HTR-8/SVneo (cell line): ENCODE data around the gene IL22RA1.

ENCODE experiments used
- DNase-seq: peaks from one replicate; pipeline ENCODE4 v3.0.0; 2011; ENCODE audit warnings: low spot score, mixed read lengths; ENCODE audit not compliant: insufficient read length
- FAIRE-seq: peaks from 2 replicates; lab custom pipeline; 2011; peaks lifted over from hg19 to GRCh38; lab: Jason Lieb, UNC

Gene IL22RA1, protein sequence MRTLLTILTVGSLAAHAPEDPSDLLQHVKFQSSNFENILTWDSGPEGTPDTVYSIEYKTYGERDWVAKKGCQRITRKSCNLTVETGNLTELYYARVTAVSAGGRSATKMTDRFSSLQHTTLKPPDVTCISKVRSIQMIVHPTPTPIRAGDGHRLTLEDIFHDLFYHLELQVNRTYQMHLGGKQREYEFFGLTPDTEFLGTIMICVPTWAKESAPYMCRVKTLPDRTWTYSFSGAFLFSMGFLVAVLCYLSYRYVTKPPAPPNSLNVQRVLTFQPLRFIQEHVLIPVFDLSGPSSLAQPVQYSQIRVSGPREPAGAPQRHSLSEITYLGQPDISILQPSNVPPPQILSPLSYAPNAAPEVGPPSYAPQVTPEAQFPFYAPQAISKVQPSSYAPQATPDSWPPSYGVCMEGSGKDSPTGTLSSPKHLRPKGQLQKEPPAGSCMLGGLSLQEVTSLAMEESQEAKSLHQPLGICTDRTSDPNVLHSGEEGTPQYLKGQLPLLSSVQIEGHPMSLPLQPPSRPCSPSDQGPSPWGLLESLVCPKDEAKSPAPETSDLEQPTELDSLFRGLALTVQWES

DNA sequence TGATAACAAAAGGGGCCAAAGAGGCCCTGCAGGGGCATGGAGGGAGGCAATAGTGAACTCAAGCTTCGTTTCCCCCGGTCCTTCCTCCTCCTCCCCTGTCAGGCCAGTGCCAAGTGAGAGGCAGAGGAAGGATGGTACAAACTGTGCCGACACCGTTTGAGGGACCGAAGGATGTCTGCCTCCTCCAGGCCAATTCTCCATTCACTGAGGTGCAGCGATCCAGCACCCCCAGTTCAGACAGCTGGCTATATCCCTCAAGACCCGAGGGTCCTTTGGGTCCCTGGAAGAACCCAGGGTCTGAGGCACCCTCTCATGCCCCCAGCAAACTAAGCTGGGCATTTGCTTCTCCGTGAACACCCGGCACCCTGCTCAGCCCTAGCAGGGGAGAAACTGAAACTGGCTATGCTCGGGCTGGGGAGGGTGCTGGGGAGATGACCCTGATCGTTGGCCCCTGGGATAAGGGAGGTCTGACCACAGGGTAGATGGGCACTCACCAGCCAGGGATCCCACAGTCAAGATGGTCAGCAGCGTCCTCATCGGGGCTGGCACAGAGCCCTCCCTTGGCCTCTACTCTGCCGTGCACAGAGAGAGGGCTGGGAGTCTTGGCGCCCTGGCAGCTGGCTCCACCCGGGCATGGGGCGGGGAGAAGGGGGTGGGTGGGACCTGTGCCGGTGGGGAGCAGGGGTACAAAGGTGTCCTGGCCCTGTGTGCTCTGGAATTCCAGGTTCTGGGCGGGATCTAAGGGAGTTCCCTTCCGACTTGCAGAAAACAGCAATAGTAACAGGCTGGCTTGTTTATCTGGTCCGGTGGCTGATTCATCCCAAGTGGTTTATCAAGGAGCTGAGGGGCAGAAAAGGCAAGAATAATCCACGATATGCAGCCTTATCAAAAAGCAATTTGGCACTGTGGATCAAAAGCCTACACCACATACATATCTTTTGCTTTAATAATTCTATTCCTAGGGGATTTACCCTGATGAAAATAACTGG is at the start of gene IL22RA1:
Gene IL22RA1, minus strand, starts transcription at position 595 of the 989 bp plus-strand sequence. Its CDS starts 58 bp downstream, at position 537.
- DNase-seq: no peak
- FAIRE-seq: no peak

DNA sequence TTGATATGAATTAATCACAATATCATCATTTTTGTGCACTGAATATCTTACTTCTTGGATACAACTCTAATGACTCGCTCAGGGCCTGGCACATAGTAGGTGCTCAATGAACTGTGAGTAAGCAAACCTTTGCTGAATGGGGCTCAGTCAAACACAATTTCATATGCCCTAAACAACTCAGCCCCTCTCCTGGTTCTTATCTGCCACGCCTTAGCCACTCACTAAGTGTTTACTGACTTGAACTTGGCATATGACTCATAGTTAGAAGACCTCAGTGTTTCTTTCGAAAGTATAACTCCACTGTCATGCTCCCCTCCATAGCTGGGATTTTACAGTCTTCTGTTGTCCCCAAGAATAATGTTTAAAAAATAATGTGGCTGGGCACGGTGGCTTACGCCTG is 48.9 kb upstream of the IL22RA1 start:
- DNase-seq: no peak

DNA sequence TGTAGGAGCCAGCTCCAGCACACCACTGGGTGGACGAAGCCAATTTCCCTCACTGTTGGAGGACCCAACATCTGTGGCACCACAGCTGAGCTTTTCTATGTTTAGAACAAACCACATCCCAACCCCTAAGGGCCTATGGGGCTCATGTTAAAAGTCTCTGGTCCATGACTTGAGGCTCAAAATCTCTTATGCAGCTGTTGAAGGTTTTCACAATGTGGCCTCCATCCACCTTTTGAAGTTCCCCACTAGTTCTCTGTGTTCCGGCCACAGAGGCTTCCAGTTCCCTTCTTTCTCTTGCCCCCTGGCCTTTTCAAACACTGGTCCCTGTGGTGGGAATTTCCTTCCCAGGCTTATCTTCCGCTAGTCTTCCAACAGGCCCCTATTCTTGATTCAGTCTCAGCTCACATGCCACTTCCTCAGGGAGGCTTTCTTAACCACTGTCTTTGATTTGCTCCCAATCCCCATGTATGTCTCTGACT is 48.1 kb upstream of the IL22RA1 start:
- DNase-seq (no peak), FAIRE-seq (no peak)

More for the DNA sequence above, 48.9 kb upstream of the IL22RA1 start:
- FAIRE-seq: no peak

DNA sequence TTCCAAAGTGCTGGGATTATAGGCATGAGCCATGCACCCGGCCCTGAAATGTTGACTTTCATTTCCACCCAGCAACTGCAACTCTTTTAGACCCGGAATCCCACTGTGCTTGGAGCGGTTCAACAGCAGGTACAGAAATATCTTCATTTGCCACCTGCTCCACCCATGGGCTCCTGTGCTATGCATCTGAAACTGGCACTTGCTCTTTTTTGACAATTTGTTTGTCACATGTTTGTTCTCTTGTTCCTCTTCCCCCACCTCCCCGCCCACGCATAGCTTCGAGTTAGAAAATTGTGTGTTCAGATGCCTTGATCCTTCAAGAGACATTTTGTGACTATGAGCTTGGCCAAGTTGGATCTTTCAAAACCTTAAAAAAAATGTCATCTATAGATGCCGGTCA is 46.6 kb upstream of the IL22RA1 start:
- FAIRE-seq (no peak), DNase-seq (no peak)

DNA sequence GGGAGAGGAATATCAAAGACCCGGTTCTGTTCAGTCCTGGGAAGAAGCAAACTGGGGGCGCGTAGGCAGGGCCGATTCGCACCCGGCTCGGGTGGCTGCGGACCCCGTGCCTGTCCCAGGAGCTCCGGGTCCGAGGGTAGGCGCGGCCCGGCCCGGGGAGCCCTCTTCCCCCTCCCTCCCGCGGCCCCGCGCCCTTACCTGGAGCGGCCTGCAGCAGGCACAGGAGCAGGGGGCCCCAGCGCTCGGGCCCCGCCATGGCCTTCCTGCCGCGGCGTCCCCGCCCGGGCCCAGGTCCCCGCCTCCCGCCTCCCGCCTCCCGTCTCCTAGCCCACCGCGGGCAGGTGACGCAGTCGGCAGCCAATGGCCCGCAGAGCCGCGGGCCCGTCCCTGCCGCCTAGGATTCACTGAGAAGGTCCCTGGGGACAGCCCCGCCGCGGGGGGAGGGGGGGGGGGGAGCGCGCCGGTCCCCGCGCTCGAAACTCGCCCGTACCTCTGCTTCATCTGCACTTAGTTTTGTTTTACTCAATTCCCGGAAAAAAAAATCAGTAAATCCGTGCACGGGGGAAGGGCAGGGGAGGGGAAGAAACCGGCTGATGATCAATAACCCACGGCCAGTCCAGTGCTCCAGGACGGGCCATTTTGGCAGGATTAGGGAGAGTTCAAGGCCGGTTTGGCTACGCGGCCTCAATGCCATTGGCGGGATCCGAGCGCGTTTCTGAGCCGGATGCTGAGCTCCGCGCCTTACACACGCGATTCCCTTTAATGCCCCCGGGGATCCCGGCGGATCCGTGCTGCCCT is 44.3 kb upstream of the IL22RA1 start, which contains the start of gene IFNLR1:
Gene IFNLR1, minus strand, starts transcription at position 297 of the 798 bp plus-strand sequence. Its CDS starts 41 bp downstream, at position 256.
- DNase-seq (peak; percentile 73), FAIRE-seq (no peak)

DNA sequence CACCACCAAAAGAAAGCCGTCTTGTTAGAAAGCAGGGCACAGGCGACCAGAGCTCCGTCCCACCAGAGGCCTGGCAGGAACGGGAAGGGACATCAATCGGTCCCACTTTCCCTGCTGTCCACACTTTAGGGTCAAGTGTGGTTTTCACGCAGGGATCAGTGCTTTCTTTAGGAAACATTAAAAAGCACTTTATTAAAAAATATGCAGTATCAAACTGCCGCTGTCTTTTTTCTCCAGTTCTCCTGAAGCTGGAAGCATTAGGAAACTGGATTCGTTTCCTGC is 43.7 kb upstream of the IL22RA1 start:
- FAIRE-seq (no peak), DNase-seq (no peak)

DNA sequence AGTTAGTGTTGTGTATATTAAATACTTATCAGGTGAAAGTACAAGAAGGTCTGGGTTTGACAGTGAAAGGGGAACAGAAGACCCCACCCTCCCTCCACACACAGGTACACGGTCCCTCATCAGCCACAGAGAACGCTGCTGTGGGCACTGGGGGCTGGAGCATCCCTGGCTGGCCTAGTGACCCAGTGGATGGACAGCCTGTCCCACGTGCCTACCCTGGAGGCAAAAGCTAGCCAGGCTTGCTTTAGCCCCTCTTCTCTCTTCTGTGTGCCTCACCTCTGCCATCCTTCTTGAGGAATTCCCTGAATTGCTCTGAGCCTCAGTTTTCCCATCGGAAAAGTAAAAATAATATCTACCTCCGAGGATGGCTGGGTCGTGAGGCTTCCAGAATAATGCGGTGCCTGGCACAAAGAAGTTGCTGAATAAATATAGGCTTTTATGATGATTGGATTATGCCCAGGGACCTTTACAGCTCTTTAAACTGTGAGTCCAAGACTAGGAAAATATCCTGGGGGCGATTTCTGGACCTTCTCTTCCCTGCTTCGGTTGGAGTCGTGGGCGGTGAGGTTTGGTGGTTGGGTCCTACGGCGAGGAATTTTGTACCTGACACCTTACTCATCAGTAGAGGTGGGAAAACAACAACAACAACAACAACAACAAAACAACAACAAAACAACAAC is 43.2 kb upstream of the IL22RA1 start:
- DNase-seq: no peak
- FAIRE-seq: no peak

DNA sequence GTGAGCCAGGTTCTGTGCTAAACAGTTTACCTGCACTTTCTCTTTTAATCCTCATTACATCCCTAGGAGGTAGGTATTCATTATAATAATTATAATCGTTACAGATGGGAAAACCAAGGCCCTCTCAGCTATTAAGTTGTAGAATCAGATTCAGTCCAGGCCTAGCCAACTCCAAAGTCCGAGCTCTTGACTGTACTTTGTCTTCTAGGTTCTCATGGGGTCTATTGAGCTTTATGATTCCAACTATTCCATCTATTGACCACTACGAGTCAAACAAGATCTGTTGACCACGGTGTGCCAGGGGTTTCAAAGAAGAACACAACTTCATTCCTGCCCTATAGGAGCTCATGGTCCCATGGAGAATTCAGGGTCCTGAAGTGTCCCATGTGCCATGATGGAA is 42.1 kb upstream of the IL22RA1 start:
- FAIRE-seq: no peak
- no peak for DNase-seq

DNA sequence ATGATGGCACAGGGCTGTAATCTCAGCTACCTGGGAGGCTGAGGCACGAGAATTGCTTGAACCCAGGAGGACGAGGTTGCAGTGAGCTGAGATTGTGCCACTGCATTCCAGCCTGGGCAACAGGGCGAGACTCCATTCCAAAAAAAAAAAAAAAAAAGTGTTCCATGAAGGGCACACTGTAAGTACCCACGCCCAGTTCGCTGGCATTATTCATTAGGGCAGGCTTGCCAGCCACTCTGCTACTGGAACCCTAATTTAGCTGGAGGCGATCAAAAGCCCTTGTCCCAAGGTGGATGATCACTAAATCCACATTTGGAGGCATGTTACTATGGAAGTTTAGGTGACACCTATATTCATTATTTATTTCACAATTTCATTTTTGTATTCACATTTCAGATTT is 39.1 kb upstream of the IL22RA1 start:
- DNase-seq: no peak
- no peak for FAIRE-seq

DNA sequence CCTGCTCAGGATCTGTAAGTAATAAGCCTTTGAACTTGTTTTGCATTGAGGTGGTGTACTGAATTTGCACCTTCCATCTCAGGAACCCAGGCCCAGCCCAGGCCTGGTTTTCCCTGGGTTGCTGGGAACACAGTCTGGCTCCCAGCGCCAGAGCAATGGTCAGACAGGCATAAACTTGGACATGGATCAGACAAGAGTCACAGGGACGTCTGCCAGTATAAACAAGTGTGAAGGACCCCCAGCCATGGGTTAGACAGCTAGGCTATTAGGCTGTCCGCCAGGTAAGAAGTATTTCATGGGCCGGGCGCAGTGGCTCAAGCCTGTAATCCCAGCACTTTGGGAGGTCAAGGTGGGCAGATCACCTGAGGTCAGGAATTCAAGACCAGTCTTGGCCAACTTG is 38.7 kb upstream of the IL22RA1 start:
- FAIRE-seq: no peak
- no peak for DNase-seq

DNA sequence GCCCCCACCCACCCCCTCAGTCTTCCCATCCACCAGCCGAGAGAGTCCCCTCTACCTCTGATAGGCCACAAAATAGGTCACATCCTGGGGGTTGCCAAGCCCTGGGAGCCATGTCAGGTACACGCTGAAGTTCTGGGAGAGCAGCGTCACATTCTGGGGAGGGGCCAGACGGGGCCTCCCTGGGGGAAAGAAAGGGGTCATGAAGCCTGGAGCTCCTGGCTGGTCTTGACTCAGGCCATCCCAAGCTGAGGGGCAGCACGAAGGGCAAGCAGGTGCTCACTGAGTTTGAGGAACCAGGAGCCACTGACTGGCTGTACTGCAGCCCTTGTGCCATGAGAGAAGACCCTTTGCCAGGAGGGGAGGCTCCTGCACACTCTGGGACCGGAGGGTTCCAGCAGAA is 37.7 kb upstream of the IL22RA1 start:
- DNase-seq (no peak), FAIRE-seq (no peak)

DNA sequence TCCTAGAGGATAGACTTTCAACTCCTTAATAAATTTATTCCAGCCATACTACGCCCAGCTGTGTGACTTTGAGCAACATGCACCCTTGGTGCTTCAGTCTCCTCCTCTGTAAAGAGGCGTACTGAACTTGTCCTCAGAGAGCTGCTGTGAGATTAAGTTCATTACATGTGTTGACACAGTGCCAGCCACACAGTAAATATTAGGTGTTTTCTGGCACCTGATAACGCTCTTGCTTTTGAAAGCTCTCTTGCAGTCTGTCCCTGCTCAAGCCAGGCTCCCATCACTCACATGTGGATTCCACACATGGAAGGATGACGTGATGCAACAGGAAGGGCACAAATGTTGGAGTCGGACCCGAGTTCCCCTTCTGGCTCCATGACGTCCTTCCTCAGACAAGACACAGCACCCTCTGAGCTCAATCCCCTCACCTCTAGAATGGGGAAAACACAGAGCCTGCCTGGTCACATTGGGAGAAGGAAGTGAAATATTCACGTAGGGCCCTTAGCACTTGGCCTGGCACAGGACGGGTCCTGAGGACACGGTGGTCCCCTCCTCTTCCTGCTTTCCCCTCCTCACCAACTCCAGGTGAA is 36.4 kb upstream of the IL22RA1 start:
- no peak for DNase-seq
- FAIRE-seq: no peak

DNA sequence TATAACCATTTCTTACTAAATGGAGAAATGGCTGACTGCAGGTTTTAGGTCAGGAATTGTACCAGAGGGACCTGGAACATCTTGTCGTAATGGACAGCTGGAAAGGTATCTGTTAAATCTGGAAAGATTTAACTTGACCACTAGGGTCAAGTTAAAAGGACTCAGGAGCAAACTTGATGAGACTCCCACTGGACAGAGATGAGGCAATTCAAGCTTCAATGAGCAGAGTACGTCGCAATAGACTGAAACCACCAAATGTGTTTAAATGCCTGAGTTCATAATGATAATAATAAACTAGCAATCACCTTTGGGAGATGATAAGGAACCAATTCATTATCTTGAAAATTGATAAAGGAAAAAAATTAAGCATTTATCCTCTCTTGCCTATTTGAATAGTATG is 35.5 kb upstream of the IL22RA1 start:
- FAIRE-seq: no peak
- no peak for DNase-seq

DNA sequence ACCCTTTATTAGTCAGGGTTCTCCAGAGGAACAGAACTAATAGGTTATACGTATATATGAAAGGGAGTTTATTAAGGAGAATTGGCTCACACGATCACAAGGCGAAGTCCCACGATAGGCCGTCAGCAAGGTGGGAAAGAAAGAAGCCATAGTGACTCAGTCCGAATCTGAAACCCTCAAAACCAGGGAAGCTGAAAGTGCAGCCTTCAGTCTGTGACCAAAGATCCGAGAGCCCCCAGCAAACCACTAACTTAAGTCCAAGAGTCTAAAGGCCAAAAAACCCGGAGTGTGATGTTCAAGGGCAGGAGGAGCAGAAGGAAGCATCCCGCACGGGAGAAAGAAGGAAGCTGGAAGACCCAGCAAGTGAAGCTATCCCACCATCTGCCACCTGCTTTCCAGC is 34.2 kb upstream of the IL22RA1 start:
- FAIRE-seq: no peak
- no peak for DNase-seq

DNA sequence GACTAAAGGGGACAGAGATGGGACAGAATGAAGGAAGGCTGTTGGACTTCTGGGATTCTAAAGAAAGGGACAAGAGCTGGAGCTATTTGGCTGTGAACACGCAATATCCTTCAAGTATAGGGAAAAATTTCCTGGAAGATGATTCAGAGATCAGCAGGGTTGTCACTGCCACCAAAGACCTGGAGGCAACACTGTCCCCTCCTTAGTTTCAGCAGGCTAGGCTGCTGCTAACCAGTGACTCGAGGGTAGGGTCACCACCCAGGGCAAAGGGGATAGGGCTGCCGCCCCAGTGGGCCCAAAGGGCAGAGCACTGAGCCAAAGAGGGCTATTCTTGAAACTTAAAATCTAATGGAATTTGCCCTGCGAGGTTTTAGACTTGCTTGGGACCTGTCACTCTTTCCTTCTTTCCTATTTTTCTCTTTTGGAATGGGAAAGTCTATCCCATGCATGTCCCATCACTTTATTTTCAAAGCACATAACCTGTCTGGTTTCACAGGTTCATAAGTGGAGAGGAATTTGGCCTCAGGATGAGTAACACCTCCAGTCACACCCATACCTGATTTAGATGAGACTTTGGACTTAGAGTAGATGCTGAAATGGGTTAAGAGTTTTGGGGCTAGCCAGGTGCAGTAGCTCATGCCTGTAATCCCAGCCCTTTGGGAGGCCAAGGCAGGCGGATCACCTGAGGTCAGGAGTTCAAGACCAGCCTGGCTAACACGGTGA is 32.3 kb upstream of the IL22RA1 start:
- no peak for DNase-seq
- FAIRE-seq: no peak

DNA sequence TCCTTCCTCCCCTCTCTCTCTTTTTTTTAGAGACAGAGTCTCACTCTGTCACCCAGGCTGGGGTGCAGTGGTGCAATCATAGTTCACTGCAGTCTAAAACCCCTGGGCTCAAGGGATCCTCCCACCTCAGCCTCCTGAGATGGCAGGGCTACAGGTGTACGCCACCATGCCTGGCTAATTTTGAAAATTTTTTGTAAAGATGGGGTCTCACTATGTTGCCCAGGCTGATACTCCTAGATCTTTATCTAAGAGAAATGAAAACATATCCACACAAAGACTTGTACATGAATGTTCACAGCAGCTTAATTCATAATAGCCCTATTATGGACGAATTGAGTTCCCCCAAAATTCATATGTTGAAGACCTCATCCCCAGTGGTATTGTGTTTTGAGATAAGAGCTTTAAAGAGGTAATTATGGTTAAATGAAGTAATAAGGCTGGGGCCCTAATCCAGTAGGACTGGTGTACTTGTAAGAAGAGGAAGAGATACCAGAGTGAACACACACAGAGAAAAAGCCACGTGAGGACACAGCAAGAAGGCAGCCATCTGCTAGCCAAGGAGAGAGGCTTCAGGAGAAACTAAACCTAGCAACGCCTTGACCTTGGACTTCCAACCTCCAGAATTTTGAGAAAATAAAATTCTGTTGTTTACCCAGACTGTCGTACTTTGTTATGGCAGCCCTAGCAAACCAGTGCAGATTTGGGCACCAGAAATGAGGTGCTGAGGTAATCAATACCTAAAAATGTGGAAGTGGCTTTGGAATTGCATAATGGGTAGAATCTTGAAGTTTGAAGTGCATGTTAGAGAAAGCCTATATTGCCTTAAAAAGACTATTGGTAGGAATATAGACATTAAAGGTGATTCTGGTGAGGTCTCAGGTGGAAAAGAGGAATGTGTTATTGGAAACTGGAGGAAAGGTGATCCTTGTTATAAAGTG is 31.0 kb upstream of the IL22RA1 start:
- no peak for FAIRE-seq
- no peak for DNase-seq

DNA sequence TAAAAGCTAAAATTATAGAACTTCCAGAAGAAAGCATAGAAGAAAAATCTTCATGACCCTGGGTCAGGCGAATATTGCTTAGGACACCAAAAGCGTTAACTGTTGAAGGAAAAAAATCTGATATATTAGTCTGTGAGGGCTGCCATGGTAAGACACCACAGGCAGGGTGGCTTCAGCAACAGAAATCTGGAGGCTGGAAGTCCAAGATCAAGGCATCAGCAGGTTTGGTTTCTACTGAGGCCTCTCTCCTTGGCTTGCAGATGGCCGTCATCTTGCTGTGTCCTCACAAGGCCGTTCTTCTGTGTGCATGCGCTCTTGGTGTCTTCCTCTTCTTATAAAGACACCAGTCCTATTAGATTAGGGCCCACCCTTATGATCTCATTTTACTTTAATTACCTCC is 29.7 kb upstream of the IL22RA1 start:
- DNase-seq (no peak), FAIRE-seq (no peak)
